K562 (cell line): ENCODE data around the gene HYOU1. TPM values are rescaled to one million over a fixed set of nuclear protein-coding genes. Genes with fewer than 3 reads are reported as not detected.

Source experiments
- ATAC-seq: fragments of 200-7000 bp; cut with Tn5 transposase; 3 replicates; pipeline ENCODE4 v1.9.1; 2020; ENCODE audit warnings: moderate library complexity
- BruUV-seq: library from RNA; stranded (reverse); fragments of 400-500 nt; replicated peaks from 2 replicates; lab custom pipeline; 2021; lab: Mats Ljungman, UMichigan
- CTCF ChIA-PET: fragments of 300-600 bp; formaldehyde crosslinking; extraction: SDS; loops from one replicate; lab custom pipeline; 2021; ENCODE audit warnings: low intra/inter-chr PET ratio; lab: Yijun Ruan, JAX
- POLR2A ChIA-PET: fragments of 300-600, 350-650 bp; sonication (Branson Sonifier 250); formaldehyde crosslinking; extraction: SDS; loops from one replicate; lab custom pipeline; 2021; ENCODE audit warnings: antibody characterized with exemption, inconsistent platforms; lab: Yijun Ruan, JAX
- DNase-seq, 4 experiments: peaks; one replicate each; pipeline versions ENCODE4 v3.0.0 to v3.0.0-alpha.2; 2011 to 2018; ENCODE audit warnings: low spot score in 3 of 4, mixed read lengths in 3 of 4; ENCODE audit errors: extremely low read depth in 1 of 4
- FAIRE-seq: peaks from 2 replicates; lab custom pipeline; 2011; peaks lifted over from hg19 to GRCh38; lab: Jason Lieb, UNC
- H2AFZ ChIP-seq: 2 replicates; pipeline ENCODE4 v1.6.0; 2011; ENCODE audit warnings: low read depth, low read length, control low read depth, inconsistent platforms
- H3K27ac ChIP-seq: fragments of 200-600 bp; 3 replicates; pipeline ENCODE4 v1.8.0; 2011; ENCODE audit warnings: low read depth, mild to moderate bottlenecking, control low read depth, inconsistent platforms, low read length, moderate library complexity, mixed read lengths; ENCODE audit errors: extremely low read depth
- H3K27me3 ChIP-seq, 2 experiments: fragments of 300-600 bp in 1 of 2; 2 replicates in 1 of 2; 3 replicates in 1 of 2; pipeline versions ENCODE4 v1.6.0 to v1.8.0; 2011; ENCODE audit warnings: inconsistent platforms in 2 of 2, low read length in 2 of 2, mild to moderate bottlenecking in 1 of 2, mixed read lengths in 1 of 2, moderate library complexity in 1 of 2; ENCODE audit not compliant: control insufficient read depth in 2 of 2, insufficient read depth in 2 of 2
- H3K36me3 ChIP-seq: fragments of 300-600 bp; 3 replicates; pipeline ENCODE4 v1.8.0; 2011; ENCODE audit warnings: mild to moderate bottlenecking, low read length, inconsistent platforms; ENCODE audit not compliant: control insufficient read depth, insufficient read depth
- H3K4me1 ChIP-seq, 2 experiments: fragments of 200-600 bp in 1 of 2; replicated peaks in 1 of 2; 2 replicates in 1 of 2; 3 replicates in 1 of 2; pipeline versions ENCODE4 v1.5.1 to v1.8.0; 2011; ENCODE audit warnings: inconsistent platforms in 2 of 2, low read length in 2 of 2, mild to moderate bottlenecking in 1 of 2, mixed read lengths in 1 of 2, moderate library complexity in 1 of 2; ENCODE audit not compliant: control insufficient read depth in 2 of 2, insufficient read depth in 2 of 2
- H3K4me2 ChIP-seq: 2 replicates; pipeline ENCODE4 v1.6.1; 2011; ENCODE audit warnings: low read length, control low read depth, inconsistent platforms, mixed read lengths; ENCODE audit not compliant: insufficient read depth
- H3K4me3 ChIP-seq: fragments of 200-600 bp; sonication (generic), shearing (Covaris generic); 2 replicates; pipeline ENCODE4 v1.5.1; 2016; ENCODE audit warnings: control low read depth, inconsistent platforms
- H3K79me2 ChIP-seq: fragments of 200-600 bp; 3 replicates; pipeline ENCODE4 v1.8.0; 2011; ENCODE audit warnings: low read length, inconsistent platforms; ENCODE audit not compliant: control insufficient read depth, insufficient read depth
- H3K9ac ChIP-seq, 2 experiments: 2 replicates each; pipeline versions ENCODE4 v1.6.0 to v1.6.1; 2011; ENCODE audit warnings: low read depth in 2 of 2, low read length in 2 of 2, control low read depth in 1 of 2, inconsistent platforms in 1 of 2, mild to moderate bottlenecking in 1 of 2, mixed read lengths in 1 of 2; ENCODE audit not compliant: insufficient read depth in 1 of 2
- H3K9me1 ChIP-seq: one replicate; pipeline ENCODE4 v1.6.0; 2011; ENCODE audit warnings: inconsistent platforms, mild to moderate bottlenecking, low read length, moderate library complexity; ENCODE audit not compliant: control insufficient read depth, insufficient read depth
- H3K9me3 ChIP-seq: replicated peaks from 2 replicates; pipeline ENCODE4 v1.5.1; 2011; ENCODE audit warnings: low read depth, low read length, inconsistent platforms; ENCODE audit not compliant: control insufficient read depth, insufficient read depth
- H4K20me1 ChIP-seq: replicated peaks from 2 replicates; pipeline ENCODE4 v1.6.1; 2011; ENCODE audit warnings: low read length, inconsistent platforms, mixed read lengths; ENCODE audit not compliant: control insufficient read depth, insufficient read depth
- BRD9 ChIP-seq: fragments of 450-650 bp; IDR thresholded peaks from 2 replicates; pipeline ENCODE4 v1.6.1; 2018; ENCODE audit warnings: low read depth; ENCODE audit not compliant: partially characterized antibody
- C11orf30 ChIP-seq: fragments of 450-650 bp; IDR thresholded peaks from 2 replicates; pipeline ENCODE4 v1.6.1; 2016; ENCODE audit warnings: low read depth, mild to moderate bottlenecking
- CGGBP1 ChIP-seq: fragments of 250-450 bp; sonication (Bioruptor Pico); IDR thresholded peaks from 2 replicates; pipeline ENCODE4 v1.9.0; 2021; ENCODE audit warnings: mild to moderate bottlenecking
- CHD4 ChIP-seq: fragments of 200-600 bp; sonication (generic); IDR thresholded peaks from 3 replicates; pipeline ENCODE4 v1.6.1; 2012; ENCODE audit warnings: low read depth, mild to moderate bottlenecking, mixed read lengths, low read length, inconsistent platforms; ENCODE audit not compliant: insufficient read depth, insufficient replicate concordance, poor library complexity, severe bottlenecking
- CTBP1 ChIP-seq: fragments of 450-650 bp; IDR thresholded peaks from 2 replicates; pipeline ENCODE4 v1.6.1; 2016; ENCODE audit warnings: borderline replicate concordance
- EP300 ChIP-seq: IDR thresholded peaks from 2 replicates; pipeline ENCODE4 v1.6.1; 2012; ENCODE audit warnings: low read length, improper control_type of control experiment
- PKNOX1 ChIP-seq: fragments of 450-650 bp; IDR thresholded peaks from 2 replicates; pipeline ENCODE4 v1.6.1; 2016
- RAD51 ChIP-seq: fragments of 450-650 bp; IDR thresholded peaks from 2 replicates; pipeline ENCODE4 v1.7.1; 2016; ENCODE audit warnings: low read depth, mild to moderate bottlenecking, borderline replicate concordance
- RBM14 ChIP-seq: fragments of 200-400 bp; formaldehyde crosslinking; IDR thresholded peaks from 2 replicates; pipeline ENCODE4 v1.6.1; 2018; ENCODE audit warnings: low read depth, mild to moderate bottlenecking, low read length, moderate library complexity, borderline replicate concordance; ENCODE audit not compliant: insufficient read depth
- SMAD2 ChIP-seq: fragments of 150-350 bp; IDR thresholded peaks from 2 replicates; pipeline ENCODE4 v1.6.1; 2014; ENCODE audit warnings: low read depth, mild to moderate bottlenecking, low read length
- SMARCE1 ChIP-seq: fragments of 450-650 bp; IDR thresholded peaks from 2 replicates; pipeline ENCODE4 v1.7.1; 2016; ENCODE audit warnings: mild to moderate bottlenecking
- ZBTB43 ChIP-seq: sonication (generic); formaldehyde crosslinking; IDR thresholded peaks from 2 replicates; pipeline ENCODE4 v1.8.0; 2023; ENCODE audit warnings: mild to moderate bottlenecking, missing genetic modification reagents
- ZNF224 ChIP-seq: sonication (generic); formaldehyde crosslinking; IDR thresholded peaks from 2 replicates; pipeline ENCODE4 v1.8.0; 2022; ENCODE audit warnings: mild to moderate bottlenecking, missing genetic modification reagents
- ZNF277 ChIP-seq: fragments of 250-450 bp; sonication (Bioruptor Pico); IDR thresholded peaks from 2 replicates; pipeline ENCODE4 v1.8.0; 2022; ENCODE audit warnings: inconsistent platforms, mild to moderate bottlenecking, moderate library complexity, borderline replicate concordance
- ZNF583 ChIP-seq: fragments of 250-450 bp; sonication (Bioruptor Pico); IDR thresholded peaks from 2 replicates; pipeline ENCODE4 v1.4.0; 2020
- ZNF695 ChIP-seq: fragments of 450-650 bp; formaldehyde crosslinking; IDR thresholded peaks from 2 replicates; pipeline ENCODE4 v1.4.0; 2020; ENCODE audit warnings: mild to moderate bottlenecking, moderate library complexity
- ZNF766 ChIP-seq: fragments of 200-800 bp; sonication (Bioruptor generic); conservative IDR thresholded peaks from 2 replicates; pipeline ENCODE4 v1.6.1; 2016; ENCODE audit warnings: missing genetic modification characterization, missing compliant biosample characterization
- WGBS: fragments of 100-300 bp; shearing (Covaris generic); methylation state at CpG from one replicate; pipeline ENCODE4 v1.1.6; 2016; ENCODE audit warnings: low coverage, mixed read lengths; ENCODE audit not compliant: insufficient coverage; ENCODE audit errors: missing lambda C conversion rate; 5-methylcytosine and 5-hydroxymethylcytosine counted together
- in situ Hi-C: fragments of 300-500 bp; cut with MboI; formaldehyde crosslinking; loops from 4 replicates; pipeline ENCODE4 v1.15.0; 2018; ENCODE audit warnings: inconsistent platforms, mixed read lengths
- intact Hi-C: fragments of 100-400 bp; cut with micrococcal nuclease; formaldehyde crosslinking; loops from 2 replicates; pipeline ENCODE4 v1.14.2; 2022
- polyA plus RNA-seq, 8 experiments: library from polyadenylated mRNA; depleted of rRNA in 4 of 8; stranded (reverse) in 5 of 8; unstranded in 3 of 8; fragments of >200 nt; fragmentation: Nextera tagmentation in 2 of 8; fragmentation: Illumina TruSeq in 1 of 8; extraction: Ambion mirVana in 2 of 8; extraction: Trizol in 1 of 8; gene quantifications; 2 replicates each; pipeline versions ENCODE4 v1.2.1 to v1.2.3, GENCODE V29; 2011 to 2014; ENCODE audit warnings: inconsistent platforms in 1 of 8, missing spikeins in 1 of 8
- total RNA-seq, 7 experiments: library from RNA; depleted of rRNA in 6 of 7; stranded (reverse); fragments of >200 nt in 6 of 7; fragmentation: Illumina TruSeq in 2 of 7; extraction: Trizol in 2 of 7; gene quantifications; 2 replicates each; pipeline versions ENCODE4 v1.2.1 to v1.2.3, GENCODE V29; 2011 to 2021; ENCODE audit warnings: low replicate concordance in 1 of 7

HYOU1 gene
- total and polyA plus RNA-seq, 9 of the 15 experiments (the other 6 are each of a cell fraction or from before 2014, with no cell fraction given) = 19.5 to 197 (median 128) TPM

GRCh38 chr11:119024430-119025098 is 32.4 kb downstream of the HYOU1 start:
- BruUV-seq = no TSS peak
- CTCF ChIA-PET = no interaction called here
- no peak for TF ChIP-seq CGGBP1 (CRISPR knock-in tag)
- no peak for TF ChIP-seq ZNF277
- no peak for TF ChIP-seq CHD4
- TF ChIP-seq PKNOX1 = no peak
- TF ChIP-seq ZNF695 = no peak
- TF ChIP-seq ZNF583 (CRISPR knock-in tag) = no peak
- no peak for TF ChIP-seq SMAD2
- no peak for TF ChIP-seq SMARCE1
- no peak for TF ChIP-seq ZNF224
- no peak for TF ChIP-seq RBM14
- TF ChIP-seq RAD51 = no peak
- TF ChIP-seq EP300 = 0 out of 2 replicates have a peak, but pooled peaks have one; percentile 16
- TF ChIP-seq CTBP1 = peak; percentile 49; the same call in 1 of the 2 replicates
- TF ChIP-seq BRD9 = no peak
- TF ChIP-seq ZNF766 (CRISPR knock-in tag) = no peak
- TF ChIP-seq C11orf30 = no peak
- TF ChIP-seq ZBTB43 (CRISPR knock-in tag) = no peak

More at GRCh38 chr11:119024430-119025098, 32.4 kb downstream of the HYOU1 start:
- H3K4me1 ChIP-seq = peaks cover 40 to 50% of the 10 kb centered on the region in 2 experiments
- peak; percentile 18 for ATAC-seq
- peak overlapping the region; percentile 47; the same call in 2 of the 3 replicates for H3K27ac ChIP-seq
- peak in 3 of 4 experiments; percentile 18 to 54 (median 41) for DNase-seq
- peaks cover 62% of the 10 kb centered on the region for H3K79me2 ChIP-seq
- no peaks in the 10 kb centered on the region for H3K9me1 ChIP-seq
- intact Hi-C loops (no loop called here), in situ Hi-C loops (no loop called here)
- peaks cover 92% of the 10 kb centered on the region for H3K36me3 ChIP-seq
- FAIRE-seq = no peak
- H3K4me2 ChIP-seq = peak overlapping the region; percentile 17; the same call in 1 of the 2 replicates
- no peaks in the 10 kb centered on the region for H3K9me3 ChIP-seq
- WGBS = 18% methylated on average over 14 of the region's 15 CpGs
- peak overlapping the region in 1 of 2 experiments; percentile 81; a peak in 2 of 4 replicates for H3K9ac ChIP-seq
- no peak overlapping the region for H3K4me3 ChIP-seq
- no peak overlapping the region for H2AFZ ChIP-seq
- H4K20me1 ChIP-seq = peaks cover 26% of the 10 kb centered on the region
- POLR2A ChIA-PET = interaction anchor here (0.6 to 5.2 kb wide), 7 partner anchors 11 to 108 kb away, joined by 3 to 33 read pairs (median 7); partner anchors contain the start of gene HYOU1
- no peaks in the 10 kb centered on the region for H3K27me3 ChIP-seq
